ENCODE data around the gene ATP5ME. TPM values are rescaled to one million over a fixed set of nuclear protein-coding genes. Genes with fewer than 3 reads are reported as not detected.

The ATP5ME gene, protein sequence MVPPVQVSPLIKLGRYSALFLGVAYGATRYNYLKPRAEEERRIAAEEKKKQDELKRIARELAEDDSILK
- total RNA-seq: 63.5 and 114 TPM in 2 replicates

DNA sequence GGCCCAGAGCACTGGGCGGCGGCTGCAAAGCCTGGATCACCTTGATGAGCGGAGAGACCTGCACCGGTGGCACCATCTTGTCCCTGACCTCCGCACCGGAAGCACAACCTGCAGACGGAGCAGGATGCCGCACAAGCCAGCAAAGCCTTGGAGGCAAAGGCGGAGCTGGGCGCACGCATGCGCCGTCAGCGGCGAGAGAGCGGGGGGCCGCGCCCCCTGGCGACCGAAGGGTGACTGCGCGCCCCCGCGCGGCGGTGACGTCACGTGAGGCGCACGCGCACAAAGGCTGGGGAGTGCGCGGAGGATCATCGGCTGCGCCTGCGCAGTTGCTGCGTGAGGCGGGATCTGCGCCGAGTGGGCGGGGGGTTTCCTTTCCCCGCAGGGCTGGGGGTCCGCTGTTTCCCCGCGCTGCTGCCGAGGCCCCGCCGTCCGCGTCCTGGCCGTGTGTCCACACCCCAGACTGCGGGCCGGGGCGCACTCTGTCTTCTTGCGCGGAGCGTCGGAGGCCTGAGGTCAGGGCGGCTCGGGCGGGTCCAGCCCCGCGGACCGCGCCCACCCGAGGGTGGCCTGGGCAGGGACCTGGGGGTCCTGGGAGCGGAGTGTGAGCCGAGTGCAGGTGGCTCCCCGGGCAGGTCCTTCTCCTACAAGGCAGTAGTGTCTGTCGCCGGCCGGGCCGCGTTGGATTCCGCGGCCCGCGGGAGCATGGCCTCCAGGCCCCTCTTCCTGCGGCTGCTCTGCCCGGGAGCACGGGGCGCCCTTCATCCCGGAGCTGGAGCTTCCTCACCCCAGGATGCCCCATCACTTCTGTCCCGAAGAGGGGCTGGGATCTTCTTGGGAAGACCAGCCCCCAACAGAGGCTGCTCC lies at the start of gene ATP5ME, which contains the start of gene MYL5:
Gene ATP5ME (minus strand): TSS at position 105 of the 864 bp plus-strand sequence. CDS start 29 bp downstream, at position 76.
Gene MYL5 (plus strand): TSS at position 371 of the 864 bp plus-strand sequence. CDS start 3,485 bp downstream, outside the sequence.

DNA sequence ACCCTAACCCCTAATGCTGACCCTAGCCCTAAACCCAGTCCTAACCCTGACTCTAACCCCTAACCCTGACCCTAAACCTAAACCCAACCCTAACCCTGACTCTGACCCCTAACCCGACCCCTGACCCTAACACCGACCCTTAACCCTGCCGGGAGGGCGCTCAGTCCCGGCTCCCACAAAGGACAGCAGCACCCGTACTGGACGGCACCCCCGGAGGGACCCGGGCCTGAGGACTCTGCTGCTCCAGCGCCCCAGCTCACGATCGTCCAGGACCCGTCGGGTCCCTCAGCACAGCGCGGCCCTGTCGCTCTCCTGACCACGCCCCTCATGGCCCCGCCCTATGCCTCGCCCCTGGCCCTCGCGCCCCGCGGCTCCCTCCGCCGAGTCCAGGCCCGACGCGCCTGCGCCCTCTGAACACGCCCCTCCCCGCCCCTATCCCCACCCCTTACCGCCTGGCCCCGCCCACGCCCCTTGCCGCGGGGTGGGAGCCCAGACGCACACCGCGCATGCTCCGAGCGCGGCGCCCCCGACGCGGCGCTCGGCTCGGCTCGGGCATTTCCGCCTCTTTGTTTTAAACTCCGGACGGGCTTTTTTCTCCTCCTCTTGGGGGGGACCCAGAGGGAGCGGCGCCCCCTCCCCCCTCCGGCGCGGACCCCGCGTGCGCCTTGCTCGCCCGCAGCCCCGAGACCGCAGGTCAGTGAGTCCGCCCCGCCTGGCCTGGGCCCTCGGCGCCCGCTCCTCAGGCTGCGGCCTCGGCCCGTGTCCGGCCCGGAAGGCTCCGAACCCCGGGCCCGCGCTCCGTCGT lies 31.4 kb upstream of the ATP5ME start, which contains the start of gene PCGF3:
Gene PCGF3 (plus strand): TSS at position 555 of the 805 bp plus-strand sequence. CDS start 27,849 bp downstream, outside the sequence.

DNA sequence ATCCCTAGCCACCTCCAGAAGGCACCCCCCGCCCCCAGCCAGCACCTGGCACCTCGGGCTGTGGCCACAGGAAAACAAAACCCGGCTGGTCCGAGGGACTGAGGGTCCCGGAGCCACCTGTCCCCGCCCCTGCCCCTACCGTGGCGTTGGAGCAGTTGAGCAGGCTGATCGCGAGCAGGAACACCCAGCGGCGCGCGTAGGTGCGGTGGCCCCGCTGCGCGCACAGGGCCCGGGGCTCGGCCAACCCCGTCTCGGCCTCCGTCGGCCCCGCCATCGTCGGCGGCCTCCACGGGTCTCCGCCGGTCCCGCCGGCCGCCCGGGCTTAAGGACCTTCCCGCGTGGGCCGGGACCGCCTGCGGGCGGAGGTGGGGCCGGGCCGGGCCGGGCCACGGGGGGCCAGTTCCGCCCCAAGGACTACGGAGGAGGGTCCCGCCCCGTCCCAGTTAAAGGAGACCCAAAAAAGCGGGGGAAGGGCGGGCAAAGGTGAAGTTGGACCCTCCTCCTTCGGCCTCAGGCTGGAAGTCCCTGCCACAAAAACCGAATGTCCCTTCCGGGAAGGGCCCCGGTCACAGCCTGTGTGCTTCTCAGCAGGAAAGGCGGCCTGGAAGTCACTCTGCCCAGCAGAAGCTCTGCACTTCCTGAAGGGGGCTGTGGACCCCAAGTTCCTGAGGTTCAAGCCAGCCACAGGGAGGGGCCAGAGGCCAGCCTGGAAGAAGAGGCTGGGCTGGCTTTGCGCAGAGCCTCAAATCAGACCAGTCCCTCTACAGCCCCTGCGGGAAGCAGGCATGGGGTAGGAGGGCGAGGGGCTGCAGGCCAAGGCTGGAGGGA lies 15.0 kb upstream of the ATP5ME start, which contains the start of gene SLC49A3:
Gene SLC49A3 (minus strand): TSS at position 298 of the 828 bp plus-strand sequence. CDS start 24 bp downstream, at position 274.

DNA sequence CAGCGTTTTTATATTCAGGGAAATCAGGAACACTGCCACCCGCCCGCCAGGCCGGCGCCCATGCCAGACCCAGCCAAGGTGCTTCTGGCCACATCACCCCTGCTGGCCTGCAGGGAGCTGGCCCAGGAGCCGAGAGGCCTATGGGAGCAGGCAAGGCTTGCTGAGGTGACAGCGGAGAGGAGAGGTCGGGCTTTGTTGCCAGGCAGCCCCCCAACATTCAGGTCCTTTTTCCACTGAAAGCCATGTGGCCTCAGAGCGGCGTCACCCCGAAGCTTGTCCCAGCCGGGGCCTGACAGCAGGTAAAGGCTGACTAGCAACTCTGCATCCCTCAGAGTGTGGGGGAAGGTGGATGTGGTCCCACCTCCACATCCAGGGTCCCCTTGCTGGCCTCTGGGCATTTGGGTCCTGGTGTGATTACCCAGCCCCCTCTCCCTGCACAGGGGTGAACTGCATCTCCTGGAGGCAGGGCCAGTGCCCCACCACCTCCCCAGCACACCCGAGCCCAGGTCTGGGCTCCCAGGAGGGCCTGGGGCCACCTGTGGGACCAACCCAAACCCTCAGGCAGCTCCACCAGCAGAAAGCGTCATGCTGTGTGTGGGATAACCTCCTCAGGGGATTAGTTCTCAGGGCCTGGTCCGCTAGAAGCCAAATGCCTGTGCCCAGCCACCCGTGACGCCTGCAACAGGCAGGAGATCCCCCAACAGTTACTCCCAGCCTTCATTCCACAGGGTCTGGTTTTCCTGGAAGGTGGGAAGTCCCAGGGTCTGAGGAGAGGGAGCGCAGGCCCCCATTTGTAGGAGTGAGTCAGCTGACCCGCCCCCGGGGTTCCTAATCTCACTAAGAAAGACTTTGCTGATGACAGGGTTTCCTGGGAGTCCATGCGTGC lies 49.1 kb downstream of the ATP5ME start, which contains the start of gene PDE6B:
Gene PDE6B (plus strand): TSS at position 869 of the 886 bp plus-strand sequence. CDS start 54 bp downstream, outside the sequence.

Other genes starting within 250 kb of the ATP5ME start
- 7.9 and 13.2 TPM in 2 replicates for gene ZNF721, start 175.1 kb downstream of the ATP5ME start, total RNA-seq
- 21.0 and 27.7 TPM in 2 replicates for gene PIGG, start 175.1 kb downstream of the ATP5ME start, total RNA-seq
- gene TMEM271, start 98.0 kb downstream of the ATP5ME start, total RNA-seq: not detected in 2 replicates
- gene PDE6B, start 48.7 kb downstream of the ATP5ME start, total RNA-seq: 2.5 and 6.7 TPM in 2 replicates
- gene MYL5, start 266 bp upstream of the ATP5ME start, total RNA-seq: 0.59 and 4.0 TPM in 2 replicates
- 2.1 and 2.5 TPM in 2 replicates for gene SLC49A3, start 14.9 kb upstream of the ATP5ME start, total RNA-seq
- 26.2 and 30.9 TPM in 2 replicates for gene PCGF3, start 31.6 kb upstream of the ATP5ME start, total RNA-seq
- gene CPLX1, start 151.9 kb upstream of the ATP5ME start, total RNA-seq: under 0.01 TPM in 1 of 2 replicates, not detected in the other

All from bronchus fibroblast of lung (primary cell).